HepG2 (cell line): ENCODE results near the gene ZCCHC9. TPM values are rescaled to one million over a fixed set of nuclear protein-coding genes. Genes with fewer than 3 reads are reported as not detected.

ENCODE experiments used
- ATF7 ChIP-seq, 2 experiments: fragments of 450-650 bp in 1 of 2; sonication (generic) in 1 of 2; formaldehyde crosslinking in 1 of 2; IDR thresholded peaks; 2 replicates each; pipeline versions ENCODE4 v1.4.0 to v1.6.1; 2016 to 2020; ENCODE audit warnings: antibody characterized with exemption in 1 of 2, mild to moderate bottlenecking in 1 of 2, missing genetic modification reagents in 1 of 2
- CENPT ChIP-seq: sonication (generic); formaldehyde crosslinking; IDR thresholded peaks from 2 replicates; pipeline ENCODE4 v1.8.0; 2022; ENCODE audit warnings: low read depth, mild to moderate bottlenecking, moderate library complexity, missing genetic modification reagents
- HES4 ChIP-seq: sonication (generic); formaldehyde crosslinking; IDR thresholded peaks from 2 replicates; pipeline ENCODE4 v1.9.0; 2021; ENCODE audit warnings: mild to moderate bottlenecking, missing genetic modification reagents, borderline replicate concordance
- HMGXB3 ChIP-seq: sonication (generic); formaldehyde crosslinking; IDR thresholded peaks from 2 replicates; pipeline ENCODE4 v1.4.0; 2020; ENCODE audit warnings: missing genetic modification reagents, borderline replicate concordance
- HOXA9 ChIP-seq: sonication (generic); formaldehyde crosslinking; IDR thresholded peaks from 2 replicates; pipeline ENCODE4 v1.8.1; 2022; ENCODE audit warnings: missing genetic modification reagents, mild to moderate bottlenecking, moderate library complexity, borderline replicate concordance
- IRF1 ChIP-seq: sonication (generic); formaldehyde crosslinking; IDR thresholded peaks from 2 replicates; pipeline ENCODE4 v1.4.0; 2020; ENCODE audit warnings: low read depth, mild to moderate bottlenecking, missing genetic modification reagents
- MTA1 ChIP-seq: sonication (generic); formaldehyde crosslinking; IDR thresholded peaks from 2 replicates; pipeline ENCODE4 v1.4.0; 2020; ENCODE audit warnings: missing genetic modification reagents, mild to moderate bottlenecking, borderline replicate concordance
- NR1H2 ChIP-seq: sonication (generic); formaldehyde crosslinking; IDR thresholded peaks from 2 replicates; pipeline ENCODE4 v1.8.1; 2022; ENCODE audit warnings: low read depth, missing genetic modification reagents, borderline replicate concordance
- RBAK ChIP-seq: sonication (generic); formaldehyde crosslinking; IDR thresholded peaks from 2 replicates; pipeline ENCODE4 v1.5.1; 2020; ENCODE audit warnings: mild to moderate bottlenecking, missing genetic modification reagents
- ZBTB20 ChIP-seq: sonication (generic); formaldehyde crosslinking; IDR thresholded peaks from 2 replicates; pipeline ENCODE4 v1.8.1; 2023; ENCODE audit warnings: missing genetic modification reagents, low read depth, mild to moderate bottlenecking, borderline replicate concordance
- ZNF136 ChIP-seq: sonication (generic); formaldehyde crosslinking; IDR thresholded peaks from 2 replicates; pipeline ENCODE4 v1.8.1; 2022; ENCODE audit warnings: low read depth, mild to moderate bottlenecking, moderate library complexity, missing genetic modification reagents
- ZNF251 ChIP-seq: sonication (generic); formaldehyde crosslinking; IDR thresholded peaks from 2 replicates; pipeline ENCODE4 v1.9.0; 2021; ENCODE audit warnings: mild to moderate bottlenecking, missing genetic modification reagents
- ZNF282 ChIP-seq: fragments of 450-650 bp; IDR thresholded peaks from 2 replicates; pipeline ENCODE4 v1.6.1; 2018; ENCODE audit not compliant: partially characterized antibody
- ZNF432 ChIP-seq: sonication (generic); formaldehyde crosslinking; IDR thresholded peaks from 2 replicates; pipeline ENCODE4 v1.5.0; 2020; ENCODE audit warnings: missing genetic modification reagents, mild to moderate bottlenecking, borderline replicate concordance
- polyA plus RNA-seq, 8 experiments: library from polyadenylated mRNA; depleted of rRNA in 3 of 8; stranded (reverse) in 7 of 8; unstranded in 1 of 8; fragments of >200 nt; fragmentation: Illumina TruSeq in 4 of 8; extraction: Trizol in 4 of 8; gene quantifications; 2 replicates each; pipeline versions ENCODE4 v1.2.1 to v1.2.3, GENCODE V29; 2011 to 2016; ENCODE audit warnings: low read depth in 4 of 8, missing spikeins in 1 of 8, mixed read lengths in 1 of 8; ENCODE audit not compliant: insufficient read depth in 1 of 8
- total RNA-seq, 5 experiments: library from RNA; depleted of rRNA; stranded (reverse); fragments of >200 nt; fragmentation: Illumina TruSeq; extraction: Trizol; gene quantifications; 2 replicates each; pipeline ENCODE4 v1.2.3, GENCODE V29; 2016; ENCODE audit warnings: low read depth in 1 of 5
- TF ChIP-seq, protein P1 (sequence below): sonication (generic); formaldehyde crosslinking; IDR thresholded peaks from 2 replicates; pipeline ENCODE4 v1.9.0; 2021; ENCODE audit warnings: missing genetic modification reagents, borderline replicate concordance
- TF ChIP-seq, protein P2 (sequence below): sonication (generic); formaldehyde crosslinking; IDR thresholded peaks from 2 replicates; pipeline ENCODE4 v1.8.1; 2022; ENCODE audit warnings: low read depth, mild to moderate bottlenecking, missing genetic modification reagents

The ZCCHC9 gene
- total and polyA plus RNA-seq, 2 of the 13 experiments (the other 11 are each of a cell fraction or from before 2014, with no cell fraction given) = 28.7 to 52.5 TPM

DNA sequence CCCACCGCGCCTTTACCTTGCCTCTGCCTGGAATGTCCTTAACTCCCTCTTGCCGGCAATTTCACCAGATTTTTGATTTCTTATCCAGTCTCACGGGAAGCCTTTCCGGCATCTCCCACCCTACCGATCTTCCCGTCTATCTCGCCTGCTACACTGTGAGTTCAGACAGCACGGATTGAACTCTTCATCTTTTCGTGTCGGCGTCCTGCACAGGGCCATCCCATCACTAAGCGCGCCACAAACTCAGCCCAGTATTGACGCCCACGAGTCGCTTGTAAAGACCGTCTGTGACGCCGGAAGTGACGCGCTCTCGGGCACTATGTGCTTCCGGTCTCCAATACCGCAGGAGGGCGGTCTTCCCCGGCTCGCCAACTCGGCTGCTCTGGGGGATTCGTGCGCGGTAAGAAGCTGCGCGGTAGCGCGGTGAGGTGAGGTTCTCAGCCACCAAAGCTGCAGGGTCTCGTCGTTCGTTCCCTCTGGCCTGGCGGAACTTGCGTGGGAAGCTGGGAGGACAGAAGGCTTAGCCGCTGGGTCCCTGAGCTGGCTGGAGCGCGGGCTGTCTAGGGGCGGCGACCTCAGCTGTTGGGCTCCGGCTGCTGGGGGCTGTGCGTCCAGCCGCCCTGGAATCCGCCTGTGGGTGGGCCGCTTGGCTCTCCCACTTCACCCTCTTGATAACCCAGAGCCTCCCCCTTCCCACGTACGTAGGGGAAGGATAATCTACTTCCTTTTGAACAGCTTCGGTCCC is at the start of gene ZCCHC9 (continued):
- TF ChIP-seq HOXA9 (CRISPR knock-in tag) (no peak), ZNF136 (CRISPR knock-in tag) (0 out of 2 replicates have a peak, but pooled peaks have one; percentile 44), IRF1 (CRISPR knock-in tag) (no peak), RBAK (CRISPR knock-in tag) (no peak), CENPT (CRISPR knock-in tag) (0 out of 2 replicates have a peak, but pooled peaks have one; percentile 33), MTA1 (peak; percentile 84; the same call in 1 of the 2 replicates), ATF7 (IDR thresholded peaks at IDR 0.05) (no peak), ATF7 (CRISPR knock-in tag; IDR thresholded peaks at IDR 0.05) (no peak), ZNF282 (no peak), HES4 (peak; percentile 23; the same call in 1 of the 2 replicates), NR1H2 (CRISPR knock-in tag) (no peak), ZNF251 (CRISPR knock-in tag) (no peak), HMGXB3 (CRISPR knock-in tag) (no peak), ZBTB20 (CRISPR knock-in tag) (no peak; the same call in 1 of the 2 replicates), ZNF432 (CRISPR knock-in tag) (no peak)
- TF ChIP-seq, protein P1, sequence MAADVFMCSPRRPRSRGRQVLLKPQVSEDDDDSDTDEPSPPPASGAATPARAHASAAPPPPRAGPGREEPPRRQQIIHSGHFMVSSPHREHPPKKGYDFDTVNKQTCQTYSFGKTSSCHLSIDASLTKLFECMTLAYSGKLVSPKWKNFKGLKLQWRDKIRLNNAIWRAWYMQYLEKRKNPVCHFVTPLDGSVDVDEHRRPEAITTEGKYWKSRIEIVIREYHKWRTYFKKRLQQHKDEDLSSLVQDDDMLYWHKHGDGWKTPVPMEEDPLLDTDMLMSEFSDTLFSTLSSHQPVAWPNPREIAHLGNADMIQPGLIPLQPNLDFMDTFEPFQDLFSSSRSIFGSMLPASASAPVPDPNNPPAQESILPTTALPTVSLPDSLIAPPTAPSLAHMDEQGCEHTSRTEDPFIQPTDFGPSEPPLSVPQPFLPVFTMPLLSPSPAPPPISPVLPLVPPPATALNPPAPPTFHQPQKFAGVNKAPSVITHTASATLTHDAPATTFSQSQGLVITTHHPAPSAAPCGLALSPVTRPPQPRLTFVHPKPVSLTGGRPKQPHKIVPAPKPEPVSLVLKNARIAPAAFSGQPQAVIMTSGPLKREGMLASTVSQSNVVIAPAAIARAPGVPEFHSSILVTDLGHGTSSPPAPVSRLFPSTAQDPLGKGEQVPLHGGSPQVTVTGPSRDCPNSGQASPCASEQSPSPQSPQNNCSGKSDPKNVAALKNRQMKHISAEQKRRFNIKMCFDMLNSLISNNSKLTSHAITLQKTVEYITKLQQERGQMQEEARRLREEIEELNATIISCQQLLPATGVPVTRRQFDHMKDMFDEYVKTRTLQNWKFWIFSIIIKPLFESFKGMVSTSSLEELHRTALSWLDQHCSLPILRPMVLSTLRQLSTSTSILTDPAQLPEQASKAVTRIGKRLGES (CRISPR knock-in tag) = no peak
- TF ChIP-seq, protein P2, sequence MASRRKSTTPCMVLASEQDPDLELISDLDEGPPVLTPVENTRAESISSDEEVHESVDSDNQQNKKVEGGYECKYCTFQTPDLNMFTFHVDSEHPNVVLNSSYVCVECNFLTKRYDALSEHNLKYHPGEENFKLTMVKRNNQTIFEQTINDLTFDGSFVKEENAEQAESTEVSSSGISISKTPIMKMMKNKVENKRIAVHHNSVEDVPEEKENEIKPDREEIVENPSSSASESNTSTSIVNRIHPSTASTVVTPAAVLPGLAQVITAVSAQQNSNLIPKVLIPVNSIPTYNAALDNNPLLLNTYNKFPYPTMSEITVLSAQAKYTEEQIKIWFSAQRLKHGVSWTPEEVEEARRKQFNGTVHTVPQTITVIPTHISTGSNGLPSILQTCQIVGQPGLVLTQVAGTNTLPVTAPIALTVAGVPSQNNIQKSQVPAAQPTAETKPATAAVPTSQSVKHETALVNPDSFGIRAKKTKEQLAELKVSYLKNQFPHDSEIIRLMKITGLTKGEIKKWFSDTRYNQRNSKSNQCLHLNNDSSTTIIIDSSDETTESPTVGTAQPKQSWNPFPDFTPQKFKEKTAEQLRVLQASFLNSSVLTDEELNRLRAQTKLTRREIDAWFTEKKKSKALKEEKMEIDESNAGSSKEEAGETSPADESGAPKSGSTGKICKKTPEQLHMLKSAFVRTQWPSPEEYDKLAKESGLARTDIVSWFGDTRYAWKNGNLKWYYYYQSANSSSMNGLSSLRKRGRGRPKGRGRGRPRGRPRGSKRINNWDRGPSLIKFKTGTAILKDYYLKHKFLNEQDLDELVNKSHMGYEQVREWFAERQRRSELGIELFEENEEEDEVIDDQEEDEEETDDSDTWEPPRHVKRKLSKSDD = peak; percentile 87
